GM21447 (cell line): ENCODE results near the gene KISS1.

Experiments used
- ATAC-seq: cut with Tn5 transposase; IDR thresholded peaks from one replicate; pipeline ENCODE4 v1.9.1; 2021; ENCODE audit not compliant: unreplicated experiment

The KISS1 gene

GRCh38 chr1:204218552-204218951, 22.3 kb upstream of the KISS1 start:
- ATAC-seq, result no peak

- ATAC-seq, result no peak
These were observed 21.3 kb upstream of the KISS1 start for GRCh38 chr1:204217648-204218000.

GRCh38 chr1:204216880-204217647, 20.8 kb upstream of the KISS1 start:
- ATAC-seq, result no peak

- ATAC-seq, result no peak
These were observed 19.9 kb upstream of the KISS1 start for GRCh38 chr1:204216236-204216635.

- peak; percentile 79 for ATAC-seq
These were observed 17.7 kb upstream of the KISS1 start, which contains the start of gene GOLT1A for GRCh38 chr1:204213668-204214662. Gene GOLT1A, minus strand, starts transcription at chr1:204213988. Its CDS starts 82 bp downstream, at chr1:204213906.

GRCh38 chr1:204212715-204213114, 16.4 kb upstream of the KISS1 start:
- ATAC-seq, result no peak

- no peak for ATAC-seq
These were observed 14.8 kb upstream of the KISS1 start for GRCh38 chr1:204211046-204211445.

GRCh38 chr1:204207136-204207616, 10.9 kb upstream of the KISS1 start:
- no peak for ATAC-seq

GRCh38 chr1:204206121-204206520, 9.8 kb upstream of the KISS1 start:
- no peak for ATAC-seq

GRCh38 chr1:204205486-204205885, 9.2 kb upstream of the KISS1 start:
- ATAC-seq, result no peak

- ATAC-seq, result no peak
These were observed 8.7 kb upstream of the KISS1 start for GRCh38 chr1:204204944-204205343.

GRCh38 chr1:204203206-204203767, 7.0 kb upstream of the KISS1 start:
- no peak for ATAC-seq

- ATAC-seq, result no peak
These were observed 6.2 kb upstream of the KISS1 start for GRCh38 chr1:204202481-204202880.

GRCh38 chr1:204201348-204202040, 5.2 kb upstream of the KISS1 start:
- no peak for ATAC-seq

- no peak for ATAC-seq
These were observed 3.3 kb upstream of the KISS1 start for GRCh38 chr1:204199579-204199978.

- no peak for ATAC-seq
These were observed 2.4 kb upstream of the KISS1 start for GRCh38 chr1:204198348-204199340.

- no peak for ATAC-seq
These were observed 777 bp upstream of the KISS1 start for GRCh38 chr1:204197068-204197467.

GRCh38 chr1:204194771-204195170, 1.5 kb downstream of the KISS1 start:
- ATAC-seq, result no peak

GRCh38 chr1:204194080-204194479, 2.2 kb downstream of the KISS1 start:
- no peak for ATAC-seq
